HCT116 (cell line): ENCODE data around the gene IVD. TPM values are rescaled to one million over a fixed set of nuclear protein-coding genes. Genes with fewer than 3 reads are reported as not detected.
A peak's percentile ranks its signal among the peaks of the same experiment; 100 is the strongest.

ENCODE experiments used
- ATAC-seq: fragments of 200-7000 bp; cut with Tn5 transposase; 2 replicates; pipeline ENCODE4 v1.9.1; 2020; ENCODE audit warnings: mild to moderate bottlenecking, moderate library complexity
- BruUV-seq: library from RNA; stranded (reverse); fragments of 400-500 nt; replicated peaks from 2 replicates; lab custom pipeline; 2021; lab: Mats Ljungman, UMichigan
- CTCF ChIA-PET: fragments of 300-600 bp; sonication (Branson Sonifier 250); formaldehyde crosslinking; loops from one replicate; lab custom pipeline; 2021; ENCODE audit warnings: antibody characterized with exemption; lab: Charles Lee
- POLR2A ChIA-PET: fragments of 300-600, 350-600 bp; sonication (Branson Sonifier 250); formaldehyde crosslinking; loops from one replicate; lab custom pipeline; 2021; ENCODE audit warnings: antibody characterized with exemption; lab: Charles Lee
- RAD21 ChIA-PET, 2 experiments: fragments of 300-600 bp; sonication (Branson Sonifier 250); formaldehyde crosslinking; loops; one replicate each; lab custom pipeline; 2023; ENCODE audit warnings: low total read pairs in 2 of 2; ENCODE audit not compliant: uncharacterized antibody in 2 of 2, unreplicated experiment in 2 of 2, low non-redundant PET in 1 of 2; lab: Charles Lee
- DNase-seq: peaks from one replicate; pipeline ENCODE4 v3.0.0-alpha.2; 2010; ENCODE audit warnings: low read depth, low spot score
- H2AFZ ChIP-seq: fragments of 200-600 bp; shearing (Covaris generic), sonication (generic); 2 replicates; pipeline ENCODE4 v1.6.1; 2017; ENCODE audit warnings: low read depth, mixed run types, mixed read lengths, antibody characterized with exemption, low read length; ENCODE audit not compliant: poor library complexity, severe bottlenecking
- H3K27ac ChIP-seq: 2 replicates; pipeline ENCODE4 v1.5.1; 2012; ENCODE audit warnings: low read depth, low read length
- H3K27me3 ChIP-seq: fragments of 200-600 bp; sonication (generic); 2 replicates; pipeline ENCODE4 v1.6.1; 2016; ENCODE audit warnings: mixed run types, low read length, mixed read lengths; ENCODE audit not compliant: insufficient read depth
- H3K36me3 ChIP-seq, 2 experiments: fragments of 200-500 bp in 1 of 2; fragments of 200-600 bp in 1 of 2; sonication (Bioruptor generic) in 1 of 2; sonication (generic) in 1 of 2; 2 replicates each; pipeline versions ENCODE4 v1.5.1 to v1.6.1; 2014 to 2016; ENCODE audit warnings: low read length in 2 of 2, inconsistent platforms in 1 of 2, mixed read lengths in 1 of 2, mixed run types in 1 of 2; ENCODE audit not compliant: insufficient read depth in 2 of 2, control insufficient read depth in 1 of 2
- H3K4me1 ChIP-seq, 2 experiments: fragments of 200-600 bp in 1 of 2; sonication (generic) in 1 of 2; 2 replicates each; pipeline versions ENCODE4 v1.5.1 to v1.6.1; 2012 to 2017; ENCODE audit warnings: low read length in 2 of 2, inconsistent platforms in 1 of 2, mild to moderate bottlenecking in 1 of 2, mixed read lengths in 1 of 2, mixed run types in 1 of 2, moderate library complexity in 1 of 2; ENCODE audit not compliant: insufficient read depth in 2 of 2, control insufficient read depth in 1 of 2
- H3K4me2 ChIP-seq: fragments of 200-600 bp; sonication (generic); 2 replicates; pipeline ENCODE4 v1.6.1; 2017; ENCODE audit warnings: mixed run types, low read length, mixed read lengths
- H3K4me3 ChIP-seq, 2 experiments: fragments of 200-600 bp in 1 of 2; sonication (generic) in 1 of 2; replicated peaks in 1 of 2; 2 replicates each; pipeline ENCODE4 v1.5.1; 2011 to 2016; ENCODE audit warnings: low read length in 2 of 2, control low read depth in 1 of 2, low read depth in 1 of 2, mild to moderate bottlenecking in 1 of 2, mixed read lengths in 1 of 2, mixed run types in 1 of 2
- H3K79me2 ChIP-seq: fragments of 200-600 bp; sonication (generic); 2 replicates; pipeline ENCODE4 v1.6.1; 2017; ENCODE audit warnings: mild to moderate bottlenecking, mixed run types, low read length, moderate library complexity, mixed read lengths; ENCODE audit not compliant: insufficient read depth
- H3K9ac ChIP-seq: fragments of 200-600 bp; sonication (generic); 2 replicates; pipeline ENCODE4 v1.6.1; 2016; ENCODE audit warnings: low read length, mixed read lengths
- H3K9me2 ChIP-seq: fragments of 200-600 bp; sonication (generic), shearing (Covaris generic); 2 replicates; pipeline ENCODE4 v1.6.1; 2017; ENCODE audit warnings: mixed run types, mild to moderate bottlenecking, moderate library complexity; ENCODE audit not compliant: insufficient read depth
- H3K9me3 ChIP-seq, 2 experiments: fragments of 200-500 bp in 1 of 2; fragments of 200-600 bp in 1 of 2; sonication (Bioruptor generic) in 1 of 2; sonication (generic) in 1 of 2; 2 replicates each; pipeline ENCODE4 v1.6.1; 2014 to 2017; ENCODE audit warnings: low read length in 2 of 2, mixed read lengths in 2 of 2, inconsistent platforms in 1 of 2, low read depth in 1 of 2, mild to moderate bottlenecking in 1 of 2, mixed run types in 1 of 2, moderate library complexity in 1 of 2; ENCODE audit not compliant: control insufficient read depth in 1 of 2, insufficient read depth in 1 of 2
- H4K20me1 ChIP-seq: fragments of 200-600 bp; sonication (generic), shearing (Covaris generic); 2 replicates; pipeline ENCODE4 v1.6.1; 2017; ENCODE audit warnings: mixed run types, mild to moderate bottlenecking, moderate library complexity; ENCODE audit not compliant: insufficient read depth
- CBX3 ChIP-seq: IDR thresholded peaks from 2 replicates; pipeline ENCODE4 v1.6.1; 2012; ENCODE audit warnings: low read depth
- CEBPB ChIP-seq: IDR thresholded peaks from 2 replicates; pipeline ENCODE4 v1.6.1; 2012; ENCODE audit warnings: low read depth
- CTCF ChIP-seq, 3 experiments: fragments of 200-600 bp in 1 of 3; sonication (generic) in 1 of 3; IDR thresholded peaks in 2 of 3; conservative IDR thresholded peaks in 1 of 3; 2 replicates each; pipeline ENCODE4 v1.5.1; 2012 to 2017; ENCODE audit warnings: low read depth in 2 of 3, low read length in 2 of 3, antibody characterized with exemption in 1 of 3, borderline replicate concordance in 1 of 3, control low read depth in 1 of 3, mild to moderate bottlenecking in 1 of 3, mixed read lengths in 1 of 3, mixed run types in 1 of 3, moderate library complexity in 1 of 3; ENCODE audit not compliant: insufficient read depth in 1 of 3
- EGR1 ChIP-seq: IDR thresholded peaks from 2 replicates; pipeline ENCODE4 v1.6.1; 2012; ENCODE audit warnings: low read depth
- ELF1 ChIP-seq: IDR thresholded peaks from 2 replicates; pipeline ENCODE4 v1.6.1; 2012; ENCODE audit warnings: low read depth, borderline replicate concordance
- EZH2 ChIP-seq: fragments of 200-600 bp; sonication (generic); IDR thresholded peaks from 2 replicates; pipeline ENCODE4 v1.6.1; 2017; ENCODE audit warnings: antibody characterized with exemption, mixed run types
- EZH2phosphoT487 ChIP-seq: fragments of 200-600 bp; IDR thresholded peaks from 2 replicates; pipeline ENCODE4 v1.6.1; 2018; ENCODE audit warnings: antibody characterized with exemption, borderline replicate concordance
- FOSL1 ChIP-seq: IDR thresholded peaks from 2 replicates; pipeline ENCODE4 v1.6.1; 2012; ENCODE audit warnings: low read depth
- JUND ChIP-seq: IDR thresholded peaks from 2 replicates; pipeline ENCODE4 v1.6.1; 2012
- MAX ChIP-seq: IDR thresholded peaks from 2 replicates; pipeline ENCODE4 v1.6.1; 2012
- POLR2A ChIP-seq: IDR thresholded peaks from 2 replicates; pipeline ENCODE4 v1.7.0; 2011; ENCODE audit warnings: borderline replicate concordance; ENCODE audit not compliant: insufficient read depth, insufficient read length; ENCODE audit errors: extremely low read depth
- POLR2AphosphoS5 ChIP-seq: IDR thresholded peaks from 2 replicates; pipeline ENCODE4 v1.6.1; 2011; ENCODE audit warnings: mild to moderate bottlenecking, low read depth, low read length, moderate library complexity
- RAD21 ChIP-seq: IDR thresholded peaks from 2 replicates; pipeline ENCODE4 v1.6.1; 2012; ENCODE audit warnings: low read depth, mild to moderate bottlenecking
- SIN3A ChIP-seq: IDR thresholded peaks from 2 replicates; pipeline ENCODE4 v1.6.1; 2012; ENCODE audit warnings: low read depth
- SP1 ChIP-seq: IDR thresholded peaks from 2 replicates; pipeline ENCODE4 v1.6.1; 2012; ENCODE audit warnings: low read depth
- SRF ChIP-seq: IDR thresholded peaks from 2 replicates; pipeline ENCODE4 v1.6.1; 2012; ENCODE audit warnings: low read depth
- TCF7L2 ChIP-seq: IDR thresholded peaks from 2 replicates; pipeline ENCODE4 v1.7.0; 2011; ENCODE audit warnings: borderline replicate concordance, inconsistent platforms; ENCODE audit not compliant: insufficient read depth, insufficient read length; ENCODE audit errors: extremely low read depth
- YY1 ChIP-seq: IDR thresholded peaks from 2 replicates; pipeline ENCODE4 v1.6.1; 2011; ENCODE audit warnings: low read length, low read depth, moderate library complexity, mild to moderate bottlenecking; ENCODE audit not compliant: insufficient replicate concordance; ENCODE audit errors: extremely low read depth
- ZBTB33 ChIP-seq: IDR thresholded peaks from 2 replicates; pipeline ENCODE4 v1.6.1; 2011; ENCODE audit warnings: mild to moderate bottlenecking, low read length, moderate library complexity; ENCODE audit not compliant: insufficient replicate concordance; ENCODE audit errors: extremely low read depth
- ZFX ChIP-seq: fragments of 450-650 bp; IDR thresholded peaks from 2 replicates; pipeline ENCODE4 v1.6.1; 2017
- ZNF274 ChIP-seq: fragments of 200-500 bp; sonication (Bioruptor generic); IDR thresholded peaks from 2 replicates; pipeline ENCODE4 v1.6.1; 2014; ENCODE audit warnings: mild to moderate bottlenecking, low read depth, low read length, inconsistent platforms
- intact Hi-C: fragments of 100-400 bp; cut with micrococcal nuclease; formaldehyde crosslinking; loops from 2 replicates; pipeline ENCODE4 v1.10.0; 2022
- total RNA-seq: library from RNA; stranded (reverse); gene quantifications from one replicate; pipeline ENCODE4 v1.2.1, GENCODE V29; 2021; ENCODE audit not compliant: unreplicated experiment

Gene IVD
- total RNA-seq, 1 experiment from 2014 or later, result 65.6 TPM

- H3K9ac ChIP-seq, result no peak overlapping the region
- TF ChIP-seq FOSL1, result no peak
- peak; percentile 81 to 88 (median 86); a peak in 5 of 6 replicates for TF ChIP-seq CTCF (IDR thresholded peaks at IDR 0.05 in 2 of 3, conservative IDR thresholded peaks at IDR 0.05 in 1 of 3; ENCODE audit: borderline replicate concordance in 1 of 3, insufficient read depth in 1 of 3, low read depth in 2 of 3, low read length in 2 of 3)
- TF ChIP-seq ZNF274, result no peak
- no peak for TF ChIP-seq POLR2A
- TF ChIP-seq SP1, result no peak
- no peak for TF ChIP-seq EZH2phosphoT487
- no peak for TF ChIP-seq ZBTB33
- peak; percentile 62 for TF ChIP-seq POLR2AphosphoS5
- peak; percentile 91 for TF ChIP-seq RAD21
- no peak for TF ChIP-seq CBX3
- no peak for TF ChIP-seq ZFX
- no peak for TF ChIP-seq YY1
- TF ChIP-seq EZH2, result no peak
- no peak for TF ChIP-seq ELF1
- no peak for TF ChIP-seq SRF
- no peak for TF ChIP-seq JUND
- TF ChIP-seq CEBPB, result no peak
- TF ChIP-seq SIN3A, result no peak
- TF ChIP-seq EGR1, result no peak
- TF ChIP-seq MAX, result no peak
- no peak for TF ChIP-seq TCF7L2
Measured at GRCh38 chr15:40421246-40422157, 15.9 kb downstream of the IVD start.

More at GRCh38 chr15:40421246-40422157, 15.9 kb downstream of the IVD start:
- no peaks in the 10 kb centered on the region for H4K20me1 ChIP-seq
- RAD21 ChIA-PET, result interaction anchor here (0.6 to 1.7 kb wide), 3 partner anchors 81 to 142 kb away, joined by 3 to 7 read pairs (median 4); partner anchors contain the start of gene CCDC9B (in 2 of the 2)
- no peaks in the 10 kb centered on the region for H3K9me2 ChIP-seq
- CTCF ChIA-PET, result interaction anchor here (1.2 to 4.3 kb wide), 12 partner anchors 9 to 204 kb away, joined by 3 to 37 read pairs (median 6); partner anchors contain the start of genes CCDC9B, INAFM2, IVD and PLCB2
- H3K79me2 ChIP-seq, result no peaks in the 10 kb centered on the region
- POLR2A ChIA-PET, result interaction anchor here (0.7 to 1.5 kb wide), 3 partner anchors 16 to 562 kb away, joined by 3 to 8 read pairs (median 4); partner anchors contain the start of genes BAHD1 and IVD
- H2AFZ ChIP-seq, result no peak overlapping the region
- DNase-seq (peak; percentile 32), ATAC-seq (peak; percentile 94)
- no peaks in the 10 kb centered on the region for H3K9me3 ChIP-seq
- peaks cover 16 to 22% of the 10 kb centered on the region in 2 experiments for H3K4me1 ChIP-seq
- peaks cover 0 to 8% of the 10 kb centered on the region in 2 experiments; a peak in 2 of 4 replicates for H3K36me3 ChIP-seq
- H3K27ac ChIP-seq, result peak overlapping the region; percentile 55; the same call in 1 of the 2 replicates
- no peaks in the 10 kb centered on the region for H3K27me3 ChIP-seq
- H3K4me3 ChIP-seq, result no peak overlapping the region
- intact Hi-C loops, result loop anchor here (1.0 to 5.0 kb wide), 5 partner anchors 53 to 204 kb away; partner anchors contain the start of gene CCDC9B
- BruUV-seq, result no TSS peak
- peak overlapping the region; percentile 59 for H3K4me2 ChIP-seq
